Endothelial cell of umbilical vein (primary cell): Measurements from ENCODE around the gene RMI2. TPM values are rescaled to one million over a fixed set of nuclear protein-coding genes. Genes with fewer than 3 reads are reported as not detected.

Experiments used
- BruUV-seq: library from RNA; stranded (reverse); fragments of 400-500 nt; replicated peaks from 2 replicates; lab custom pipeline; 2021; lab: Mats Ljungman, UMichigan
- CTCF ChIA-PET: fragments of 300-600, 350-600 bp; sonication (Branson Sonifier 250); formaldehyde crosslinking; loops from one replicate; lab custom pipeline; 2021; ENCODE audit warnings: antibody characterized with exemption, inconsistent platforms; lab: Charles Lee
- POLR2A ChIA-PET: fragments of 300-600, 350-600 bp; sonication (Branson Sonifier 250); formaldehyde crosslinking; loops from one replicate; lab custom pipeline; 2021; ENCODE audit warnings: antibody characterized with exemption, inconsistent platforms; lab: Charles Lee
- DNase-seq: peaks from one replicate; pipeline ENCODE4 v3.0.0-alpha.2; 2011; ENCODE audit warnings: low read depth, low spot score
- FAIRE-seq: peaks from 2 replicates; lab custom pipeline; 2011; peaks lifted over from hg19 to GRCh38; lab: Jason Lieb, UNC
- H2AFZ ChIP-seq: 2 replicates; pipeline ENCODE4 v1.6.0; 2012; ENCODE audit warnings: low read depth, low read length, control low read depth, inconsistent platforms
- H3K27ac ChIP-seq: 2 replicates; pipeline ENCODE4 v1.5.1; 2011; ENCODE audit warnings: low read depth, mild to moderate bottlenecking, control low read depth, low read length, moderate library complexity; ENCODE audit not compliant: insufficient read depth
- H3K27me3 ChIP-seq, 2 experiments: 2 replicates each; pipeline versions ENCODE4 v1.6.0 to v1.6.1; 2011; ENCODE audit warnings: low read length in 2 of 2, mixed read lengths in 1 of 2; ENCODE audit not compliant: control insufficient read depth in 2 of 2, insufficient read depth in 2 of 2
- H3K36me3 ChIP-seq, 2 experiments: 2 replicates in 1 of 2; 3 replicates in 1 of 2; pipeline ENCODE4 v1.5.1; 2011; ENCODE audit warnings: low read length in 2 of 2, mild to moderate bottlenecking in 1 of 2, moderate library complexity in 1 of 2; ENCODE audit not compliant: control insufficient read depth in 2 of 2, insufficient read depth in 2 of 2; ENCODE audit errors: extremely low read depth in 1 of 2
- H3K4me1 ChIP-seq: 3 replicates; pipeline ENCODE4 v1.5.1; 2011; ENCODE audit warnings: mild to moderate bottlenecking, low read length; ENCODE audit not compliant: control insufficient read depth, insufficient read depth; ENCODE audit errors: extremely low read depth
- H3K4me2 ChIP-seq: 2 replicates; pipeline ENCODE4 v1.6.1; 2011; ENCODE audit warnings: low read length, control low read depth, mixed read lengths; ENCODE audit not compliant: insufficient read depth
- H3K4me3 ChIP-seq, 3 experiments: fragments of 200-600 bp in 1 of 3; sonication (generic), shearing (Covaris generic) in 1 of 3; replicated peaks in 1 of 3; 2 replicates each; pipeline ENCODE4 v1.5.1; 2011 to 2016; ENCODE audit warnings: control low read depth in 3 of 3, low read length in 3 of 3, mild to moderate bottlenecking in 2 of 3, inconsistent platforms in 1 of 3, low read depth in 1 of 3, moderate library complexity in 1 of 3; ENCODE audit not compliant: insufficient read depth in 1 of 3
- H3K79me2 ChIP-seq: 2 replicates; pipeline ENCODE4 v1.6.0; 2012; ENCODE audit warnings: low read length, inconsistent platforms; ENCODE audit not compliant: control insufficient read depth, insufficient read depth
- H3K9ac ChIP-seq: replicated peaks from 2 replicates; pipeline ENCODE3; 2011; ENCODE audit warnings: low read length, control low read depth; ENCODE audit not compliant: insufficient read depth; ENCODE audit errors: extremely low read depth
- H3K9me1 ChIP-seq: replicated peaks from 3 replicates; pipeline ENCODE4 v1.6.0; 2011; ENCODE audit warnings: mild to moderate bottlenecking, low read length; ENCODE audit not compliant: control insufficient read depth, insufficient read depth; ENCODE audit errors: extremely low read depth
- H3K9me3 ChIP-seq: replicated peaks from 2 replicates; pipeline ENCODE4 v1.5.1; 2012; ENCODE audit warnings: low read length, inconsistent platforms; ENCODE audit not compliant: control insufficient read depth, insufficient read depth
- H4K20me1 ChIP-seq: replicated peaks from 2 replicates; pipeline ENCODE3; 2011; ENCODE audit warnings: mild to moderate bottlenecking, low read length; ENCODE audit not compliant: control insufficient read depth, insufficient read depth; ENCODE audit errors: extremely low read depth
- CTCF ChIP-seq, 2 donors: IDR thresholded peaks; 1 replicate in 1 of 2; 2 replicates in 1 of 2; pipeline ENCODE4 v1.5.1; 2011; ENCODE audit warnings: low read length in 2 of 2, mild to moderate bottlenecking in 2 of 2, moderate library complexity in 2 of 2, control low read depth in 1 of 2, inconsistent platforms in 1 of 2, low read depth in 1 of 2; ENCODE audit not compliant: insufficient read depth in 1 of 2; ENCODE audit errors: extremely low read depth in 1 of 2
- EZH2 ChIP-seq: IDR thresholded peaks from 2 replicates; pipeline ENCODE4 v1.6.1; 2012; ENCODE audit warnings: borderline replicate concordance, low read depth, mild to moderate bottlenecking, moderate library complexity, low read length, inconsistent platforms; ENCODE audit not compliant: severe bottlenecking
- FOS ChIP-seq: IDR thresholded peaks from 2 replicates; pipeline ENCODE4 v1.6.1; 2011; ENCODE audit warnings: mild to moderate bottlenecking, low read length, moderate library complexity, borderline replicate concordance; ENCODE audit not compliant: insufficient read depth
- GATA2 ChIP-seq: IDR thresholded peaks from 2 replicates; pipeline ENCODE4 v1.7.0; 2011; ENCODE audit warnings: low read depth, mild to moderate bottlenecking, moderate library complexity, mixed read lengths, low read length; ENCODE audit not compliant: insufficient read length, insufficient read depth
- JUN ChIP-seq: IDR thresholded peaks from 2 replicates; pipeline ENCODE4 v1.6.1; 2011; ENCODE audit warnings: borderline replicate concordance, low read depth; ENCODE audit not compliant: insufficient read length, insufficient read depth
- MYC ChIP-seq: IDR thresholded peaks from one replicate; pipeline ENCODE4 v1.6.1; 2011; ENCODE audit warnings: mild to moderate bottlenecking, low read depth, low read length
- POLR2A ChIP-seq: IDR thresholded peaks from 2 replicates; pipeline ENCODE4 v1.6.1; 2012; ENCODE audit warnings: low read depth, mild to moderate bottlenecking, control low read depth, low read length
- POLR2AphosphoS5 ChIP-seq: IDR thresholded peaks from 2 replicates; pipeline ENCODE4 v1.6.1; 2012; ENCODE audit warnings: low read depth, mild to moderate bottlenecking, control low read depth, low read length, moderate library complexity; ENCODE audit not compliant: insufficient read depth
- dilution Hi-C: fragments of 300-500 bp; cut with MboI; formaldehyde crosslinking; loops from one replicate; pipeline ENCODE4 v1.15.0; 2019; ENCODE audit warnings: low sequenced_read_pairs; ENCODE audit not compliant: extremely low pct_ligation_motif_present
- intact Hi-C: fragments of 100-400 bp; cut with micrococcal nuclease; formaldehyde crosslinking; loops from one replicate; pipeline ENCODE4 v1.10.0; 2022
- polyA plus RNA-seq, 4 experiments: library from polyadenylated mRNA; depleted of rRNA in 3 of 4; stranded (reverse) in 3 of 4; unstranded in 1 of 4; fragments of >200 nt; gene quantifications; 2 replicates each; pipeline versions ENCODE4 v1.2.1 to v1.2.3, GENCODE V29; 2011 to 2012; ENCODE audit warnings: missing spikeins in 1 of 4
- total RNA-seq: library from RNA; stranded (reverse); gene quantifications from 2 replicates; pipeline ENCODE4 v1.2.3, GENCODE V29; 2021
- TF ChIP-seq, protein P1 (sequence below): IDR thresholded peaks from 2 replicates; pipeline ENCODE4 v1.6.1; 2011; ENCODE audit not compliant: insufficient read depth, insufficient read length

The RMI2 gene
- total and polyA plus RNA-seq, 2 donors (not counting 3 experiments of a cell fraction or from before 2014, with no cell fraction given): 5.3 to 7.7 TPM

GRCh38 chr16:11380836-11381235 lies 35.6 kb downstream of the RMI2 start:
- dilution Hi-C loops: no loop called here
- H2AFZ ChIP-seq: no peak overlapping the region
- H3K36me3 ChIP-seq: no peaks in the 10 kb centered on the region
- no peaks in the 10 kb centered on the region for H4K20me1 ChIP-seq
- no peak overlapping the region for H3K4me3 ChIP-seq
- TF ChIP-seq JUN (no peak), POLR2AphosphoS5 (no peak), GATA2 (no peak), EZH2 (no peak), MYC (no peak), CTCF (IDR thresholded peaks at IDR 0.05; ENCODE audit: extremely low read depth in 1 of 2, insufficient read depth in 1 of 2, low read depth in 1 of 2, low read length in 2 of 2) (no peak), POLR2A (no peak), FOS (no peak)
- TF ChIP-seq, protein P1, sequence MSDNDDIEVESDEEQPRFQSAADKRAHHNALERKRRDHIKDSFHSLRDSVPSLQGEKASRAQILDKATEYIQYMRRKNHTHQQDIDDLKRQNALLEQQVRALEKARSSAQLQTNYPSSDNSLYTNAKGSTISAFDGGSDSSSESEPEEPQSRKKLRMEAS: no peak
- FAIRE-seq (no peak), DNase-seq (no peak)
- no peaks in the 10 kb centered on the region for H3K9me3 ChIP-seq
- H3K4me2 ChIP-seq: no peak overlapping the region
- no peaks in the 10 kb centered on the region for H3K79me2 ChIP-seq
- no peak overlapping the region for H3K27ac ChIP-seq
- H3K9me1 ChIP-seq: no peaks in the 10 kb centered on the region
- ChIA-PET POLR2A (no interaction called here), CTCF (interaction anchor here (1.0 to 3.0 kb wide), 2 partner anchors 9 to 15 kb away, joined by 3 to 13 read pairs; no protein-coding TSS in a partner anchor)
- H3K4me1 ChIP-seq: no peaks in the 10 kb centered on the region
- intact Hi-C loops: no loop called here
- H3K9ac ChIP-seq: no peak overlapping the region
- H3K27me3 ChIP-seq: peaks cover 0 to 2% of the 10 kb centered on the region in 2 experiments
- BruUV-seq: no TSS peak
